IMR-90 (cell line): ENCODE results near the gene OR10A5. TPM values are rescaled to one million over a fixed set of nuclear protein-coding genes. Genes with fewer than 3 reads are reported as not detected.
"Not testable (repeated sequence)": the region's sequence is repeated elsewhere in the genome, so short reads cannot be mapped to it uniquely, and the experiment has no call there.

Experiments used
- ATAC-seq: fragments of 200-7000 bp; cut with Tn5 transposase; 2 replicates; pipeline ENCODE4 v1.9.1; 2020; ENCODE audit warnings: low read depth, mild to moderate bottlenecking, moderate library complexity
- BruUV-seq: library from RNA; stranded (reverse); fragments of 400-500 nt; replicated peaks from 2 replicates; lab custom pipeline; 2021; lab: Mats Ljungman, UMichigan
- CTCF ChIA-PET: fragments of 300-600 bp; formaldehyde crosslinking; extraction: SDS; loops from one replicate; lab custom pipeline; 2021; ENCODE audit warnings: antibody characterized with exemption; lab: Yijun Ruan, JAX
- POLR2A ChIA-PET: fragments of 300-600 bp; sonication (Branson Sonifier 250); formaldehyde crosslinking; loops from one replicate; lab custom pipeline; 2022; ENCODE audit warnings: antibody characterized with exemption; ENCODE audit not compliant: unreplicated experiment; lab: Charles Lee
- DNase-seq: peaks from one replicate; pipeline ENCODE4 v3.0.0; 2013
- H2AFZ ChIP-seq: replicated peaks from 2 replicates; pipeline ENCODE3; 2013; ENCODE audit warnings: low read length, mild to moderate bottlenecking; ENCODE audit not compliant: poor library complexity
- H2AK5ac ChIP-seq: 2 replicates; pipeline ENCODE4 v1.6.1; 2013; ENCODE audit warnings: low read depth, low read length, inconsistent platforms
- H2AK9ac ChIP-seq: replicated peaks from 2 replicates; pipeline ENCODE3; 2013; ENCODE audit warnings: mild to moderate bottlenecking, low read depth, low read length, moderate library complexity; ENCODE audit not compliant: poor library complexity
- H2BK120ac ChIP-seq: 2 replicates; pipeline ENCODE4 v1.6.1; 2013; ENCODE audit warnings: low read depth, low read length, inconsistent platforms
- H2BK15ac ChIP-seq: 3 replicates; pipeline ENCODE4 v1.6.1; 2013; ENCODE audit warnings: low read depth, low read length, inconsistent platforms
- H2BK20ac ChIP-seq: 2 replicates; pipeline ENCODE4 v1.6.1; 2013; ENCODE audit warnings: low read depth, mild to moderate bottlenecking, inconsistent platforms, low read length, moderate library complexity
- H2BK5ac ChIP-seq: 2 replicates; pipeline ENCODE4 v1.6.1; 2013; ENCODE audit warnings: mild to moderate bottlenecking, low read depth, low read length, inconsistent platforms; ENCODE audit not compliant: poor library complexity, severe bottlenecking
- H3K14ac ChIP-seq: replicated peaks from 2 replicates; pipeline ENCODE4 v1.6.1; 2013; ENCODE audit warnings: low read depth, low read length, inconsistent platforms
- H3K18ac ChIP-seq: 2 replicates; pipeline ENCODE4 v1.6.1; 2013; ENCODE audit warnings: low read depth, low read length, control low read depth
- H3K23ac ChIP-seq: 2 replicates; pipeline ENCODE4 v1.6.1; 2013; ENCODE audit warnings: low read depth, low read length, inconsistent platforms
- H3K27ac ChIP-seq: 2 replicates; pipeline ENCODE4 v1.5.1; 2013; ENCODE audit warnings: mild to moderate bottlenecking, control low read depth, low read length; ENCODE audit not compliant: insufficient read depth
- H3K27me3 ChIP-seq: 2 replicates; pipeline ENCODE4 v1.6.1; 2013; ENCODE audit warnings: low read length; ENCODE audit not compliant: control insufficient read depth, insufficient read depth
- H3K36me3 ChIP-seq: 2 replicates; pipeline ENCODE4 v1.6.1; 2013; ENCODE audit warnings: low read length, mixed read lengths; ENCODE audit not compliant: control insufficient read depth, insufficient read depth
- H3K4ac ChIP-seq: 2 replicates; pipeline ENCODE4 v1.6.1; 2013; ENCODE audit warnings: low read depth, low read length, inconsistent platforms
- H3K4me1 ChIP-seq: 2 replicates; pipeline ENCODE4 v1.6.1; 2013; ENCODE audit warnings: low read length, mixed read lengths; ENCODE audit not compliant: control insufficient read depth, insufficient read depth
- H3K4me2 ChIP-seq: 2 replicates; pipeline ENCODE4 v1.6.1; 2013; ENCODE audit warnings: low read depth, mild to moderate bottlenecking, control low read depth, low read length, moderate library complexity
- H3K4me3 ChIP-seq: 2 replicates; pipeline ENCODE4 v1.5.1; 2013; ENCODE audit warnings: low read depth, mild to moderate bottlenecking, control low read depth, low read length, moderate library complexity; ENCODE audit not compliant: insufficient read depth
- H3K56ac ChIP-seq: 2 replicates; pipeline ENCODE4 v1.6.1; 2013; ENCODE audit warnings: low read length, inconsistent platforms; ENCODE audit not compliant: insufficient read depth; ENCODE audit errors: extremely low read depth
- H3K79me1 ChIP-seq, 2 experiments: 2 replicates each; pipeline ENCODE4 v1.6.1; 2013; ENCODE audit warnings: low read length in 2 of 2, inconsistent platforms in 1 of 2, low read depth in 1 of 2
- H3K9ac ChIP-seq: 2 replicates; pipeline ENCODE4 v1.6.1; 2013; ENCODE audit warnings: low read depth, low read length, control low read depth
- H3K9me1 ChIP-seq: 2 replicates; pipeline ENCODE4 v1.6.1; 2013; ENCODE audit warnings: low read length, inconsistent platforms; ENCODE audit not compliant: insufficient read depth
- H3K9me3 ChIP-seq: 2 replicates; pipeline ENCODE4 v1.6.1; 2013; ENCODE audit warnings: low read length; ENCODE audit not compliant: control insufficient read depth, insufficient read depth
- H4K20me1 ChIP-seq: 2 replicates; pipeline ENCODE4 v1.6.1; 2013; ENCODE audit warnings: low read length, inconsistent platforms; ENCODE audit not compliant: insufficient read depth
- H4K5ac ChIP-seq: 2 replicates; pipeline ENCODE4 v1.6.1; 2013; ENCODE audit warnings: mild to moderate bottlenecking, low read depth, low read length, control low read depth
- H4K8ac ChIP-seq, 2 experiments: 2 replicates each; pipeline ENCODE4 v1.6.1; 2013; ENCODE audit warnings: low read depth in 2 of 2, low read length in 2 of 2, control low read depth in 1 of 2, inconsistent platforms in 1 of 2
- H4K91ac ChIP-seq: 2 replicates; pipeline ENCODE4 v1.6.1; 2013; ENCODE audit warnings: low read depth, low read length, inconsistent platforms; ENCODE audit not compliant: insufficient read depth
- CEBPB ChIP-seq: IDR thresholded peaks from 2 replicates; pipeline ENCODE4 v1.6.1; 2012; ENCODE audit warnings: low read depth, low read length, improper control_type of control experiment
- CHD1 ChIP-seq: IDR thresholded peaks from 2 replicates; pipeline ENCODE4 v1.6.1; 2012; ENCODE audit warnings: low read depth, low read length, improper control_type of control experiment
- FOS ChIP-seq: fragments of 150-350 bp; IDR thresholded peaks from 2 replicates; pipeline ENCODE4 v1.6.1; 2016; ENCODE audit warnings: low read depth, low read length
- MAFK ChIP-seq: IDR thresholded peaks from 2 replicates; pipeline ENCODE4 v1.6.1; 2012; ENCODE audit warnings: low read depth, low read length, improper control_type of control experiment
- RFX5 ChIP-seq: IDR thresholded peaks from 2 replicates; pipeline ENCODE4 v1.8.0; 2012; ENCODE audit warnings: low read depth, mild to moderate bottlenecking, low read length, moderate library complexity
- WGBS, 2 experiments: methylation state at CpG; one replicate each; pipeline versions ENCODE4 v1.1.5 to v1.1.7; 2013; ENCODE audit warnings: missing lambda C conversion rate in 2 of 2; ENCODE audit not compliant: insufficient read length in 1 of 2; ENCODE audit errors: extremely low coverage in 2 of 2; 5-methylcytosine and 5-hydroxymethylcytosine counted together
- dilution Hi-C: fragments of 300-500 bp; cut with HindIII; formaldehyde crosslinking; loops from one replicate; pipeline ENCODE4 v1.14.3; 2018; ENCODE audit warnings: low sequenced_read_pairs; ENCODE audit not compliant: unreplicated experiment
- in situ Hi-C: fragments of 300-500 bp; cut with MboI; formaldehyde crosslinking; loops from 3 replicates; pipeline ENCODE4 v1.14.3; 2019; ENCODE audit warnings: low sequenced_read_pairs, inconsistent platforms, mixed read lengths
- intact Hi-C: fragments of 100-400 bp; cut with micrococcal nuclease; formaldehyde crosslinking; loops from 2 replicates; pipeline ENCODE4 v1.10.0; 2022
- polyA plus RNA-seq, 3 experiments: library from polyadenylated mRNA; depleted of rRNA; stranded (reverse); fragments of >200 nt; gene quantifications; 2 replicates each; pipeline ENCODE4 v1.2.3, GENCODE V29; 2012; ENCODE audit warnings: low replicate concordance in 1 of 3
- total RNA-seq: library from RNA; depleted of rRNA; stranded (reverse); fragments of >200 nt; gene quantifications from 2 replicates; pipeline ENCODE4 v1.2.3, GENCODE V29; 2012
- TF ChIP-seq, protein P1 (sequence below): conservative IDR thresholded peaks from 2 replicates; pipeline ENCODE4 v1.5.1; 2012; ENCODE audit warnings: mild to moderate bottlenecking, low read depth, low read length, improper control_type of control experiment

Gene OR10A5
- total and polyA plus RNA-seq, 2 of the 4 experiments (the other 2 are of a cell fraction), result not detected

DNA sequence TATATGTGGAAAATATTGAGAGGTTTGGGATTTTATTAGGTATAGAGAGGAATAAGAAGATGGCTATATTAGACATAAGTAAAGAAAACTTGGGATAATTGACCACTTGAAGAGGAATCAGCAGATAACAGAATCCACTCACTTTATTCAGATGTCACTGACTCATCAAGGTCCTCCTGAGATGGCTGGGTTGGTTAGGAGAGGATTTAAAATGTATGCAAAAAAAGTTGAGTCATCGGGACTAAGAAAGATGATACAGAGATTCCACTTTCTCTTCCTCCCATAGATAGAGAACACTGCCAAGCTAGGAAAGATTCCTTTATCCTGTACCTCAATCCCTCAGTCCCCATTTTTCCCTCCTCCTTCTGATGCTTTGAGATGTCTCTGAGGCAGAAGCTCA lies 46.1 kb upstream of the OR10A5 start, which contains the start of gene OR6A2:
TSS of gene OR6A2 (minus strand) at position 288 of the 400 bp plus-strand sequence. CDS start 3,981 bp downstream, outside the sequence.
- Histone ChIP-seq H4K20me1 (no peaks in the 10 kb centered on the region), H3K4me3 (no peak within 1 kb of the TSS), H3K56ac (no peak within 1 kb of the TSS), H4K8ac (no peak within 1 kb of the TSS), H3K79me1 (no peaks in the 10 kb centered on the region), H3K4me1 (no peaks in the 10 kb centered on the region), H3K9me3 (no peaks in the 10 kb centered on the region), H3K36me3 (no peaks in the 10 kb centered on the region), H3K4ac (no peak within 1 kb of the TSS), H3K9ac (no peak within 1 kb of the TSS), H3K27ac (no peak within 1 kb of the TSS), H2AK9ac (no peak within 1 kb of the TSS), H3K27me3 (no peaks in the 10 kb centered on the region), H2BK20ac (no peak within 1 kb of the TSS), H3K23ac (no peak within 1 kb of the TSS), H2AFZ (no peak within 1 kb of the TSS), H3K18ac (no peak within 1 kb of the TSS), H4K91ac (no peak within 1 kb of the TSS), H2BK15ac (no peak within 1 kb of the TSS), H2BK5ac (no peak within 1 kb of the TSS), H4K5ac (no peak within 1 kb of the TSS), H2AK5ac (no peak within 1 kb of the TSS), H2BK120ac (no peak within 1 kb of the TSS), H3K4me2 (no peak within 1 kb of the TSS), H3K9me1 (no peaks in the 10 kb centered on the region), H3K14ac (no peak within 1 kb of the TSS)
- ChIA-PET CTCF (interaction anchor here (2.9 kb wide), 1 partner anchor 13 kb away, joined by 7 read pairs; no protein-coding TSS in a partner anchor), POLR2A (no interaction called here)
- BruUV-seq, result no TSS peak
- WGBS, 2 experiments, result no CpG with 5 or more reads among the region's 1 CpG
- in situ Hi-C loops (no loop called here), dilution Hi-C loops (no loop called here), intact Hi-C loops (no loop called here)
- DNase-seq, result peak; percentile 47
- no peak for TF ChIP-seq MAFK
- TF ChIP-seq RFX5, result no peak
- TF ChIP-seq, protein P1, sequence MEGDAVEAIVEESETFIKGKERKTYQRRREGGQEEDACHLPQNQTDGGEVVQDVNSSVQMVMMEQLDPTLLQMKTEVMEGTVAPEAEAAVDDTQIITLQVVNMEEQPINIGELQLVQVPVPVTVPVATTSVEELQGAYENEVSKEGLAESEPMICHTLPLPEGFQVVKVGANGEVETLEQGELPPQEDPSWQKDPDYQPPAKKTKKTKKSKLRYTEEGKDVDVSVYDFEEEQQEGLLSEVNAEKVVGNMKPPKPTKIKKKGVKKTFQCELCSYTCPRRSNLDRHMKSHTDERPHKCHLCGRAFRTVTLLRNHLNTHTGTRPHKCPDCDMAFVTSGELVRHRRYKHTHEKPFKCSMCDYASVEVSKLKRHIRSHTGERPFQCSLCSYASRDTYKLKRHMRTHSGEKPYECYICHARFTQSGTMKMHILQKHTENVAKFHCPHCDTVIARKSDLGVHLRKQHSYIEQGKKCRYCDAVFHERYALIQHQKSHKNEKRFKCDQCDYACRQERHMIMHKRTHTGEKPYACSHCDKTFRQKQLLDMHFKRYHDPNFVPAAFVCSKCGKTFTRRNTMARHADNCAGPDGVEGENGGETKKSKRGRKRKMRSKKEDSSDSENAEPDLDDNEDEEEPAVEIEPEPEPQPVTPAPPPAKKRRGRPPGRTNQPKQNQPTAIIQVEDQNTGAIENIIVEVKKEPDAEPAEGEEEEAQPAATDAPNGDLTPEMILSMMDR, result no peak
- TF ChIP-seq CHD1, result no peak
- no peak for TF ChIP-seq CEBPB
- no peak for TF ChIP-seq FOS
- ATAC-seq, result no peak

- POLR2A ChIA-PET, H3K79me1 ChIP-seq, H3K14ac ChIP-seq, H4K8ac ChIP-seq, H3K36me3 ChIP-seq, H3K4me2 ChIP-seq, intact Hi-C loops, H4K20me1 ChIP-seq, H2BK5ac ChIP-seq, H3K9ac ChIP-seq, H2AK5ac ChIP-seq, H3K18ac ChIP-seq, H3K9me1 ChIP-seq, H2BK120ac ChIP-seq, BruUV-seq, H4K5ac ChIP-seq, DNase-seq, H3K27ac ChIP-seq, H3K4me1 ChIP-seq, H2BK20ac ChIP-seq, H3K23ac ChIP-seq, H4K91ac ChIP-seq, H2AK9ac ChIP-seq, ATAC-seq, H3K9me3 ChIP-seq, H2BK15ac ChIP-seq, H3K4me3 ChIP-seq, H2AFZ ChIP-seq, H3K56ac ChIP-seq, H3K4ac ChIP-seq, dilution Hi-C loops, H3K27me3 ChIP-seq: not testable (repeated sequence)
- in situ Hi-C loops, result loop anchor here (25.0 kb wide), 1 partner anchor 636 kb away; no protein-coding TSS in a partner anchor
- CTCF ChIA-PET, result interaction anchor here (1.0 kb wide), 1 partner anchor 10 kb away, joined by 5 read pairs; no protein-coding TSS in a partner anchor
Measured at GRCh38 chr11:6801075-6801474, 44.4 kb upstream of the OR10A5 start.
